Neural cell (in vitro differentiated cells): ENCODE measurements around the gene CTRB1. TPM values are rescaled to one million over a fixed set of nuclear protein-coding genes. Genes with fewer than 3 reads are reported as not detected.

ENCODE experiments used
- H2AFZ ChIP-seq: fragments of 200-600, 300-800 bp; sonication (generic), shearing (Covaris generic); 2 replicates; pipeline ENCODE4 v1.6.0; 2014; ENCODE audit warnings: low read depth, mild to moderate bottlenecking, antibody characterized with exemption, low read length, moderate library complexity
- H3F3A ChIP-seq: fragments of 200-600 bp; shearing (Covaris generic); 2 replicates; pipeline ENCODE4 v1.6.1; 2016; ENCODE audit warnings: mild to moderate bottlenecking, moderate library complexity, mixed read lengths, antibody characterized with exemption, low read length; ENCODE audit not compliant: insufficient read depth, poor library complexity, severe bottlenecking
- H3K27ac ChIP-seq: fragments of 200-600, 300-800 bp; sonication (generic), shearing (Covaris generic); 2 replicates; pipeline ENCODE4 v1.5.1; 2014; ENCODE audit warnings: mild to moderate bottlenecking, low read length, moderate library complexity
- H3K27me3 ChIP-seq: fragments of 300-800, 200-600 bp; sonication (generic), shearing (Covaris generic); 2 replicates; pipeline ENCODE4 v1.6.0; 2014; ENCODE audit warnings: mild to moderate bottlenecking, low read depth, low read length, moderate library complexity; ENCODE audit not compliant: insufficient read depth
- H3K36me3 ChIP-seq: fragments of 300-800, 200-600 bp; sonication (generic), shearing (Covaris generic); 2 replicates; pipeline ENCODE4 v1.5.1; 2014; ENCODE audit warnings: mild to moderate bottlenecking, antibody characterized with exemption, low read length, moderate library complexity; ENCODE audit not compliant: insufficient read depth
- H3K4me2 ChIP-seq: fragments of 300-800, 200-600 bp; sonication (generic), shearing (Covaris generic); 2 replicates; pipeline ENCODE4 v1.6.0; 2014; ENCODE audit warnings: mild to moderate bottlenecking, low read length
- H3K4me3 ChIP-seq: fragments of 300-800, 200-600 bp; sonication (generic), shearing (Covaris generic); 2 replicates; pipeline ENCODE4 v1.5.1; 2014; ENCODE audit warnings: mild to moderate bottlenecking, low read length, moderate library complexity
- H3K79me2 ChIP-seq: fragments of 200-600 bp; shearing (Covaris generic); replicated peaks from 2 replicates; pipeline ENCODE4 v1.6.0; 2014; ENCODE audit warnings: mild to moderate bottlenecking, low read length, moderate library complexity; ENCODE audit not compliant: insufficient read depth
- H3K9ac ChIP-seq: fragments of 300-800, 200-600 bp; sonication (generic), shearing (Covaris generic); 2 replicates; pipeline ENCODE4 v1.6.1; 2016; ENCODE audit warnings: mild to moderate bottlenecking, low read length, mixed read lengths
- H3K9me2 ChIP-seq: fragments of 200-600 bp; shearing (Covaris generic); 2 replicates; pipeline ENCODE4 v1.6.1; 2016; ENCODE audit warnings: mild to moderate bottlenecking, low read length, mixed read lengths; ENCODE audit not compliant: insufficient read depth
- H3K9me3 ChIP-seq: fragments of 200-600, 300-800 bp; sonication (generic), shearing (Covaris generic); 2 replicates; pipeline ENCODE4 v1.6.1; 2016; ENCODE audit warnings: mild to moderate bottlenecking, mixed run types, low read length, moderate library complexity, mixed read lengths
- H4K20me1 ChIP-seq: fragments of 200-600 bp; shearing (Covaris generic); 2 replicates; pipeline ENCODE4 v1.6.1; 2016; ENCODE audit warnings: mild to moderate bottlenecking, mixed run types; ENCODE audit not compliant: insufficient read depth
- CTCF ChIP-seq: fragments of 450-650 bp; IDR thresholded peaks from 2 replicates; pipeline ENCODE4 v1.5.1; 2014; ENCODE audit warnings: antibody characterized with exemption, mild to moderate bottlenecking, moderate library complexity; ENCODE audit not compliant: poor library complexity, severe bottlenecking
- EP300 ChIP-seq: fragments of 450-650 bp; conservative IDR thresholded peaks from 2 replicates; pipeline ENCODE4 v1.6.1; 2014; ENCODE audit warnings: antibody characterized with exemption, mild to moderate bottlenecking, moderate library complexity; ENCODE audit not compliant: poor library complexity, severe bottlenecking
- EZH2 ChIP-seq: fragments of 200-600, 300-800 bp; shearing (Covaris generic), sonication (generic); IDR thresholded peaks from 2 replicates; pipeline ENCODE4 v1.6.1; 2014; ENCODE audit warnings: antibody characterized with exemption, low read length, borderline replicate concordance, mild to moderate bottlenecking; ENCODE audit not compliant: insufficient read depth, poor library complexity, severe bottlenecking
- MXI1 ChIP-seq: fragments of 450-650 bp; conservative IDR thresholded peaks from 2 replicates; pipeline ENCODE4 v1.6.1; 2014; ENCODE audit warnings: antibody characterized with exemption, mild to moderate bottlenecking; ENCODE audit not compliant: poor library complexity, severe bottlenecking
- POLR2AphosphoS5 ChIP-seq: IDR thresholded peaks from 2 replicates; pipeline ENCODE4 v1.6.1; 2012
- RAD21 ChIP-seq: fragments of 450-650 bp; conservative IDR thresholded peaks from 2 replicates; pipeline ENCODE4 v1.6.1; 2014; ENCODE audit warnings: antibody characterized with exemption, mild to moderate bottlenecking, moderate library complexity
- REST ChIP-seq: IDR thresholded peaks from 2 replicates; pipeline ENCODE4 v1.6.1; 2012; ENCODE audit warnings: borderline replicate concordance
- SMC3 ChIP-seq: fragments of 450-650 bp; conservative IDR thresholded peaks from 2 replicates; pipeline ENCODE4 v1.6.1; 2014; ENCODE audit warnings: antibody characterized with exemption, mild to moderate bottlenecking, moderate library complexity; ENCODE audit not compliant: poor library complexity
- TAF1 ChIP-seq: IDR thresholded peaks from 2 replicates; pipeline ENCODE4 v1.6.1; 2012; ENCODE audit warnings: low read depth
- polyA plus RNA-seq: library from polyadenylated mRNA; depleted of rRNA; stranded (reverse); fragments of >200 nt; gene quantifications from 2 replicates; pipeline ENCODE4 v1.2.3, GENCODE V29; 2014

Gene CTRB1
- polyA plus RNA-seq, 1 donor from 2014 or later: not detected

GRCh38 chr16:75189638-75190245, 29.0 kb upstream of the CTRB1 start:
- H3K27ac ChIP-seq: no peak overlapping the region
- H3K4me3 ChIP-seq: no peak overlapping the region
- H3K79me2 ChIP-seq: no peaks in the 10 kb centered on the region
- no peak overlapping the region for H2AFZ ChIP-seq
- H3K27me3 ChIP-seq: no peaks in the 10 kb centered on the region
- H3K9ac ChIP-seq: no peak overlapping the region
- no peak overlapping the region for H3K4me2 ChIP-seq
- H3K9me2 ChIP-seq: no peaks in the 10 kb centered on the region
- H3K36me3 ChIP-seq: no peaks in the 10 kb centered on the region
- TF ChIP-seq TAF1 (no peak), SMC3 (no peak), EZH2 (no peak), CTCF (no peak), RAD21 (no peak), MXI1 (no peak), REST (no peak), EP300 (no peak), POLR2AphosphoS5 (no peak)
- H4K20me1 ChIP-seq: no peaks in the 10 kb centered on the region
- no peaks in the 10 kb centered on the region for H3K9me3 ChIP-seq
- H3F3A ChIP-seq: no peaks in the 10 kb centered on the region

GRCh38 chr16:75192606-75193264, 26.1 kb upstream of the CTRB1 start:
- no peak overlapping the region for H2AFZ ChIP-seq
- H3K4me2 ChIP-seq: no peak overlapping the region
- no peaks in the 10 kb centered on the region for H4K20me1 ChIP-seq
- H3F3A ChIP-seq: no peaks in the 10 kb centered on the region
- no peaks in the 10 kb centered on the region for H3K9me2 ChIP-seq
- H3K27ac ChIP-seq: no peak overlapping the region
- H3K4me3 ChIP-seq: no peak overlapping the region
- no peaks in the 10 kb centered on the region for H3K27me3 ChIP-seq
- no peaks in the 10 kb centered on the region for H3K79me2 ChIP-seq
- no peaks in the 10 kb centered on the region for H3K9me3 ChIP-seq
- H3K9ac ChIP-seq: no peak overlapping the region
- H3K36me3 ChIP-seq: no peaks in the 10 kb centered on the region
- TF ChIP-seq REST: no peak
- TF ChIP-seq TAF1: no peak
- no peak for TF ChIP-seq SMC3
- TF ChIP-seq POLR2AphosphoS5: no peak
- TF ChIP-seq MXI1: no peak
- no peak for TF ChIP-seq CTCF
- no peak for TF ChIP-seq EZH2
- TF ChIP-seq EP300: no peak
- no peak for TF ChIP-seq RAD21
